Measurements from ENCODE around the gene RETSAT. TPM values are rescaled to one million over a fixed set of nuclear protein-coding genes. Genes with fewer than 3 reads are reported as not detected.
A peak's percentile ranks its signal among the peaks of the same experiment; 100 is the strongest.

RETSAT gene
- total RNA-seq, 4 donors from 2014 or later = 55.8 to 73.3 (median 66.9) TPM

DNA sequence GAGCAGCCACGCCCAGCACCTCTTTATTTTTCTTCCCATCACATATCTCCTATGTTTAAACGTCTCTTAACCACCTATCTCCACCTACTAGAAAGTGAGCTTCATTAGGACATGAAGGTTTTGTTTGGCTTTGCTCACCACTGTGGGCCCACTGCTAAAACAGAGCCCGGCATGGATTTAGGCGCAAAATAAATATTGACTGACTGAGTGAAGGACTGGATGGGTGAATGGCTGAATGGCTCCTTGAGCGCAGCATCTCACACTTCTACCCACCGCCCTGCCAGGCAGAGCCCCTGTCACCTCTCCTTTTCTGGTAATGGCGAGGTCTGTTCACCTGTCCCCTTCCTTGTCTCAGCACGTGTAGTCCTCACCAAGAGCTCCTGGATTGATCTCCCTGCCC is 45.7 kb upstream of the RETSAT start:
- intact Hi-C loops (cut with DNase I) = no loop called here
- Histone ChIP-seq H3K4me1 (peaks cover 11 to 39% (median 17%) of the 10 kb centered on the region in 3 donors), H3K9me3 (no peaks in the 10 kb centered on the region), H3K4me3 (no peak overlapping the region), H3K36me3 (peaks cover 9 to 63% (median 14%) of the 10 kb centered on the region in 3 donors), H3K27ac (no peak overlapping the region), H3K27me3 (no peaks in the 10 kb centered on the region)
- TF ChIP-seq CTCF (IDR thresholded peaks at IDR 0.05) (no peak), POLR2A (IDR thresholded peaks at IDR 0.05) (no peak)
- DNase-seq = no peak
- 87 to 95% methylated on average over 8 of the region's 8 CpGs for WGBS, 2 donors

GRCh38 chr2:85399183-85399455 is 44.8 kb upstream of the RETSAT start:
- no peak for DNase-seq
- Histone ChIP-seq H3K27me3 (no peaks in the 10 kb centered on the region), H3K4me3 (no peak overlapping the region), H3K4me1 (peaks cover 11 to 48% (median 17%) of the 10 kb centered on the region in 3 donors), H3K9me3 (no peaks in the 10 kb centered on the region), H3K36me3 (peaks cover 12 to 72% (median 14%) of the 10 kb centered on the region in 3 donors), H3K27ac (no peak overlapping the region)
- TF ChIP-seq CTCF (IDR thresholded peaks at IDR 0.05) = no peak
- no peak for TF ChIP-seq POLR2A (IDR thresholded peaks at IDR 0.05)
- 91 to 94% methylated on average over 2 to 4 of the region's 8 CpGs for WGBS, 2 donors
- intact Hi-C loops (cut with DNase I) = no loop called here

DNA sequence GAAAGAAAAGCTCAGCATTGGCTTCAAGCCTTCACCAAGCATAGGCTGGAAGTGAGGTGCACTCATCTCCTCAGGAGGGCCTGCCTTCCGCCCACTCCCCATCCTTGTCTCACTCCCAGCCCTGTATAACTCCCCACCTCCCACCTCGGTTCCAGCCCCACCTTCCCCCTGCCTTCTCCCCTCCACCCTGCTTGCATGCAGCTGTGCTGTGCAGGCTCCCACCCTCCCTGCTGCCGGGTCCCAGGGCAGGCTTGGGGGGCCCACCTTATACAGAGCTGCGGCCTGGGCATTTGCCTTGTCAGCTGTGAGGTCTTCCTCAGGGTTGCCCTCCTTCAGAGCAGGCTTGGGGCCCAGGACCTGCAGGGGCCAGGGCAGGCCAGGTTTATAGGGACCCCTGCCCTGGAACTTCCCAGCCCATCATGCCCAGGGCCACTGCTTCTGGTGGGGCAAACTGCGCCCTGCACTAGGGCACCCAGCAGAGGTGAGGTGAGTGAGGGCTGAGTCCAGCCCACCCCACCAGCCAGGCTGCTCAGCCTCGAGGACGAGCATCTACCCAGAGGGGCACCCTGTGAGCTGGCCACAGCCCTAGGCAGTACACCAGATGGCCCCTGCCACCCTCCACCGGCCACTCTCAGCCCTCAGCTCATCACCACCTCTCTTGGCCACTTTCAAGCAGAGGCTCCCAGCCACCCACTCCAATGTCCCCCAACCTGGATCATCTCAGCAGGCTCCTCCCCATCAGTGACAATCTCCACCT is 44.3 kb upstream of the RETSAT start:
- no peak overlapping the region for H3K4me3 ChIP-seq
- peaks cover 12 to 77% (median 19%) of the 10 kb centered on the region in 3 donors for H3K36me3 ChIP-seq
- peak overlapping the region; percentile 33 to 89 (median 84) for H3K27ac ChIP-seq
- intact Hi-C loops (cut with DNase I) = no loop called here
- no peaks in the 10 kb centered on the region for H3K9me3 ChIP-seq
- 78 to 92% methylated on average over 5 of the region's 8 CpGs for WGBS, 2 donors
- TF ChIP-seq CTCF (IDR thresholded peaks at IDR 0.05) (no peak), POLR2A (IDR thresholded peaks at IDR 0.05) (no peak)
- peaks cover 11 to 53% (median 17%) of the 10 kb centered on the region in 3 donors for H3K4me1 ChIP-seq
- H3K27me3 ChIP-seq = no peaks in the 10 kb centered on the region
- DNase-seq = no peak

GRCh38 chr2:85397925-85398331 is 43.6 kb upstream of the RETSAT start:
- H3K36me3 ChIP-seq = peaks cover 12 to 84% (median 20%) of the 10 kb centered on the region in 3 donors
- 58 to 64% methylated on average over 4 of the region's 4 CpGs for WGBS, 2 donors
- no peak overlapping the region for H3K4me3 ChIP-seq
- no peaks in the 10 kb centered on the region for H3K9me3 ChIP-seq
- TF ChIP-seq CTCF (IDR thresholded peaks at IDR 0.05) (no peak), POLR2A (IDR thresholded peaks at IDR 0.05) (no peak)
- no peaks in the 10 kb centered on the region for H3K27me3 ChIP-seq
- H3K4me1 ChIP-seq = peaks cover 11 to 56% (median 17%) of the 10 kb centered on the region in 3 donors
- intact Hi-C loops (cut with DNase I) = no loop called here
- H3K27ac ChIP-seq = peak overlapping the region; percentile 33 to 89 (median 84)
- no peak for DNase-seq

DNA sequence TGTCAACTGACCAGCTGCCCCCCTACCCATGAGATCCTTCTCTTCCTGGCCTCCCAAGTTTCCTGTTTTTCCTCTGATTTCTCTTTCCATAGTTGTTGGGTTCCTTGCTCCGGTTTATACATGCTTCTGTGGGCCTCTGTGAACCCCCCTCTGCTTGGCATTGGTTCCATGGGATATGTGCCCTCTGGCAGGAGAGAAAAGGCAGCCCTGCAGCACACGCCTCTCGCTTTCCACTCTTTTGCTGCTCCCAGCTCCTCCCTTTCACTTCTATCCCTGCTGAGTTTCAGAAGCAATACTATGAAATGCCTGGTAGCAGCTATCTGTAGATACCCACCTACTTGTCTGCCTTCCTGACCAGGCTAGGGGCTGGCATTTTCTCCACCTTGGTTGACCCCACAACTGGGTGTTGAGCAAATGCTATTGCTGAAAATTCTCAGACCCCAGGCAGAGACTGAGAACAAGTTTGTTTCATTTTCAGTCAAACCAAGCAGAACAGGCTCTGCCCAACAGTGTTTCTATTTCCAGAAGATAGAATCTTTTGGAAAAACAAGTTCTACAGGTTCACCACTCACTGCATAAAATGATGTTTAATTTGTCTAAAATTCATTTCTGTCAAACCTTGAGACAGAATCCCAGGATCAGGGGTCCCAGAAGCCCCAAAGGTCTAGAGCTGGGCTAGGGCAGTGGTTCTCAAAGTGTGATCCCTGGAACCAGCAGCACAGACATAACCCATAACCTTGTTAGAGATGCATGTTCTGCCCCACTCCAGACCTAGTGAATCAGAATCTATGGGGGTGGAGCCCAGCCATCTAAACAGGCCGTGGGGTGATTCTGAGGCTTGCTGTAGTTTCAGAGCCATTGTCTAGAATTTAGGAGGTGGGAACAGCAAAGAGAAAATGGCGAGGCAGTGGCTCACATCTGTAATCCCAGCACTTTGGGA is 42.5 kb upstream of the RETSAT start:
- Histone ChIP-seq H3K27ac (peak overlapping the region; percentile 81 to 89 (median 86)), H3K4me3 (peak overlapping the region in 3 of 4 donors; percentile 21 to 39 (median 25)), H3K36me3 (peaks cover 12 to 91% (median 20%) of the 10 kb centered on the region in 3 donors), H3K4me1 (peaks cover 11 to 56% (median 17%) of the 10 kb centered on the region in 3 donors), H3K27me3 (no peaks in the 10 kb centered on the region), H3K9me3 (no peaks in the 10 kb centered on the region)
- intact Hi-C loops (cut with DNase I) = no loop called here
- no peak for DNase-seq
- WGBS, 2 donors = 31 to 34% methylated on average over 5 of the region's 5 CpGs
- no peak for TF ChIP-seq POLR2A (IDR thresholded peaks at IDR 0.05)
- no peak for TF ChIP-seq CTCF (IDR thresholded peaks at IDR 0.05)
